Right atrium auricular region (tissue), 2 donors: ENCODE results near the gene SF3B1. TPM values are rescaled to one million over a fixed set of nuclear protein-coding genes. Genes with fewer than 3 reads are reported as not detected.
"Not testable (repeated sequence)": the region's sequence is repeated elsewhere in the genome, so short reads cannot be mapped to it uniquely, and the experiment has no call there.

Experiments
- DNase-seq: peaks from one replicate; pipeline ENCODE4 v3.0.0-alpha.2; 2019; ENCODE audit warnings: low spot score
- H3K27ac ChIP-seq, 2 donors: fragments of 200-600 bp; sonication (generic); 1 replicate in 1 of 2; 2 replicates in 1 of 2; pipeline ENCODE4 v1.5.1; 2016 to 2019
- H3K27me3 ChIP-seq, 2 donors: fragments of 200-600 bp; sonication (generic); one replicate each; pipeline versions ENCODE4 v1.5.1 to v1.6.0; 2017 to 2019
- H3K36me3 ChIP-seq: fragments of 200-600 bp; sonication (generic); one replicate; pipeline ENCODE4 v1.5.1; 2016
- H3K4me1 ChIP-seq, 2 donors: fragments of 200-600 bp; sonication (generic); one replicate each; pipeline versions ENCODE4 v1.5.1 to v1.6.0; 2017 to 2019
- H3K4me3 ChIP-seq, 2 donors: fragments of 200-600 bp; sonication (generic); 1 replicate in 1 of 2; 2 replicates in 1 of 2; pipeline ENCODE4 v1.5.1; 2017 to 2019; ENCODE audit warnings: mild to moderate bottlenecking in 1 of 2, moderate library complexity in 1 of 2
- H3K9me3 ChIP-seq, 2 donors: fragments of 200-600 bp; sonication (generic); one replicate each; pipeline ENCODE4 v1.5.1; 2019
- total RNA-seq, 2 donors: library from RNA; depleted of rRNA; stranded (reverse); fragments of >200 nt; gene quantifications; one replicate each; pipeline ENCODE4 v1.1.0, GENCODE V29; 2016
- TF ChIP-seq, protein P1 (sequence below), 2 donors: fragments of 200-600 bp; sonication (generic); IDR thresholded peaks; one replicate each; pipeline ENCODE4 v1.5.1; 2019; ENCODE audit warnings: antibody characterized with exemption in 2 of 2

SF3B1 gene
- total RNA-seq, 2 donors from 2014 or later: 103 to 128 TPM

DNA sequence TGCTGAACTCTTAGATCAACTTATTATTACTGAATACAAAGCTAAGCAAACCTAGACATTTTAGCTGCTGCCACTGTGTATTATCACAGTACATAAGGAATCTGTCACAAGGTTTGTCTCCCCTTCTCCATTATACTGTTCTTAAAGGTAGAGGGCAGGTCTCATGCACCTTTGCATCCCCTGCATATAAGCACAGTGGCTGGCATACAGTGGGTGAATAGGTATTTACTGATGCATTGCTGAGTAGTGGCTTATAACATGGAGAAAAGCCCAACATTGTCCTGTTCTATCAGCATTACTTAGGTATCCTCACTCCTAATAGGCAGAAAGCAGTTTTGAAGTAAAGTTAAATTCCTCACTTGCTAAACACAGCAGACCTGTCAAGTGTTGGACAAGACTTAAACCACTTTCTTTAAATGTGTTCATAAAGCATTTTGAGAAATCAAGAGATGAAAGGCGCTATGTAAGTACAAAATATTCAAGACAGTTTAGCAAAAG, 43.6 kb downstream of the SF3B1 start:
- Histone ChIP-seq H3K27me3 (no peaks in the 10 kb centered on the region), H3K4me1 (no peaks in the 10 kb centered on the region), H3K4me3 (no peak overlapping the region), H3K9me3 (no peaks in the 10 kb centered on the region), H3K36me3 (peaks cover 53% of the 10 kb centered on the region), H3K27ac (no peak overlapping the region)
- TF ChIP-seq, protein P1, sequence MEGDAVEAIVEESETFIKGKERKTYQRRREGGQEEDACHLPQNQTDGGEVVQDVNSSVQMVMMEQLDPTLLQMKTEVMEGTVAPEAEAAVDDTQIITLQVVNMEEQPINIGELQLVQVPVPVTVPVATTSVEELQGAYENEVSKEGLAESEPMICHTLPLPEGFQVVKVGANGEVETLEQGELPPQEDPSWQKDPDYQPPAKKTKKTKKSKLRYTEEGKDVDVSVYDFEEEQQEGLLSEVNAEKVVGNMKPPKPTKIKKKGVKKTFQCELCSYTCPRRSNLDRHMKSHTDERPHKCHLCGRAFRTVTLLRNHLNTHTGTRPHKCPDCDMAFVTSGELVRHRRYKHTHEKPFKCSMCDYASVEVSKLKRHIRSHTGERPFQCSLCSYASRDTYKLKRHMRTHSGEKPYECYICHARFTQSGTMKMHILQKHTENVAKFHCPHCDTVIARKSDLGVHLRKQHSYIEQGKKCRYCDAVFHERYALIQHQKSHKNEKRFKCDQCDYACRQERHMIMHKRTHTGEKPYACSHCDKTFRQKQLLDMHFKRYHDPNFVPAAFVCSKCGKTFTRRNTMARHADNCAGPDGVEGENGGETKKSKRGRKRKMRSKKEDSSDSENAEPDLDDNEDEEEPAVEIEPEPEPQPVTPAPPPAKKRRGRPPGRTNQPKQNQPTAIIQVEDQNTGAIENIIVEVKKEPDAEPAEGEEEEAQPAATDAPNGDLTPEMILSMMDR (IDR thresholded peaks at IDR 0.05): no peak
- DNase-seq: no peak

- Histone ChIP-seq H3K4me3 (no peak overlapping the region), H3K27me3 (no peaks in the 10 kb centered on the region), H3K4me1 (no peaks in the 10 kb centered on the region), H3K27ac (no peak overlapping the region), H3K9me3 (no peaks in the 10 kb centered on the region), H3K36me3 (peaks cover 31% of the 10 kb centered on the region)
- TF ChIP-seq, protein P1 (IDR thresholded peaks at IDR 0.05): no peak
- DNase-seq: no peak
Measured at GRCh38 chr2:197388866-197389587, 45.8 kb downstream of the SF3B1 start.

GRCh38 chr2:197387179-197387578, 47.6 kb downstream of the SF3B1 start:
- no peaks in the 10 kb centered on the region for H3K27me3 ChIP-seq
- H3K4me3 ChIP-seq: no peak overlapping the region
- H3K4me1 ChIP-seq: no peaks in the 10 kb centered on the region
- H3K27ac ChIP-seq: no peak overlapping the region
- no peaks in the 10 kb centered on the region for H3K9me3 ChIP-seq
- TF ChIP-seq, protein P1 (IDR thresholded peaks at IDR 0.05): no peak
- peaks cover 12% of the 10 kb centered on the region for H3K36me3 ChIP-seq
- DNase-seq: no peak

DNA sequence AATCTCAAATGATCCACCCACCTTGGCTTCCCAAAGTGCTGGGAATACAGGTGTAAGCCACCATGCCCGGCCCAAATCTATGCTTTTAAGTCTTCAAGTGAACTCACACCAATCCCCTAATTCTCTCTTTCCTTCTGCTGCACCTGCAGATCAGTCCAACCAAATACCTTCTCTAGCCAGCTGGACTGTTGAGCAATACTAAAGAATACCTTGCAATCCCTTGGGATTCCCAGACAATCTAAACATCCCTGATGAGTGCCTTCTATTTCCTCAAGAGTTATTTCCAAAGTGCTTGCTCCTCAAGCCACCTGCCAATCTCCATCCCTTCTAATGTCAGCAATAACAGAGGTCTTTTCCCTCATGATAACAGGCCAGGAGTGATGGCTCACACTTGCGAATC, 48.6 kb downstream of the SF3B1 start:
- Histone ChIP-seq H3K4me3 (no peak overlapping the region), H3K27me3 (no peaks in the 10 kb centered on the region), H3K27ac (no peak overlapping the region), H3K9me3 (no peaks in the 10 kb centered on the region), H3K4me1 (no peaks in the 10 kb centered on the region), H3K36me3 (peaks cover 3% of the 10 kb centered on the region)
- TF ChIP-seq, protein P1 (IDR thresholded peaks at IDR 0.05): no peak
- DNase-seq: no peak

- H3K9me3 ChIP-seq: no peaks in the 10 kb centered on the region
- H3K4me3 ChIP-seq: no peak overlapping the region
- H3K36me3 ChIP-seq: no peaks in the 10 kb centered on the region
- no peaks in the 10 kb centered on the region for H3K27me3 ChIP-seq
- DNase-seq: no peak
- TF ChIP-seq, protein P1 (IDR thresholded peaks at IDR 0.05): no peak
- peaks cover 0 to under 1% of the 10 kb centered on the region in 2 donors for H3K4me1 ChIP-seq
- no peak overlapping the region for H3K27ac ChIP-seq
Measured at GRCh38 chr2:197383825-197384224, 51.0 kb downstream of the SF3B1 start.

DNA sequence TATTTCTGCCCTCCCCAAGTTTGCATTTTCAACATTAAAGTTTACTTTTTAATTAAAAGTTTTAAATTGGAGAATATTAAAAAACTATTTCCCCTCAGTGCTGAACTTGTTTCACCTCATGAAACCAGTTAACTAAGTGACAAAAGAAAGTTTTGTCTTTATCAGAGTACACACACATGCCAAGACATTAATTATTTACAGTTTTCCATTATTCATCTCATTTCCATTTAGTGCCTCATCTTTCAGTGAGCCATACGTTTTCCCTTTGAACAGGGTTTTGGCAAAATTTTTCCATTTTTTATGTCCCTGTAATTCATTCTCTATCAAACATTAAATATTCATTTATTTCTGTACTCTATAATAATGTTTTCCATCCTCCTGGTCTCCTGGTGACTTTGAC, 53.2 kb downstream of the SF3B1 start:
- Histone ChIP-seq H3K36me3 (no peaks in the 10 kb centered on the region), H3K27me3 (no peaks in the 10 kb centered on the region), H3K9me3 (no peaks in the 10 kb centered on the region), H3K4me3 (no peak overlapping the region), H3K27ac (no peak overlapping the region), H3K4me1 (peaks cover 0 to 7% of the 10 kb centered on the region in 2 donors)
- TF ChIP-seq, protein P1 (IDR thresholded peaks at IDR 0.05): no peak
- no peak for DNase-seq

DNA sequence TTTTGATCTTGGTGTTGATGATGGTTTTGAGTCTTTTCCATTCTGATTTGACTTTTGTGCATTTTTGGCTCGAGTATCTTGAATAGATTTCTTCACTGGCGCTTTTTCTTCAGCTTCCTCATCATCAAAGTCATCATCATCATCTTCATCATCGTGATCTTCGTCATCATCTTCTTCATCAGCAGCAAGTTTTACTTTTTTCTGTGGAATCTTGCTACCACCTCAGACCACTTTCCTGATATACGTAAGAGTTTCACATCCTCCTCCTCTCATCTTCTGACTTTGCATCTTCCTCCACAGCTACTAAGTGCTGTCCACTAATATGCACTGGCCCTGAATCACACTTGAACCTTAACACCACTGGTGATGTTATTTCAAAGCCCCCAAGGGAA, 54.9 kb downstream of the SF3B1 start:
- H3K4me1 ChIP-seq, DNase-seq, H3K27ac ChIP-seq, H3K9me3 ChIP-seq, H3K36me3 ChIP-seq, H3K4me3 ChIP-seq, H3K27me3 ChIP-seq: not testable (repeated sequence)

DNA sequence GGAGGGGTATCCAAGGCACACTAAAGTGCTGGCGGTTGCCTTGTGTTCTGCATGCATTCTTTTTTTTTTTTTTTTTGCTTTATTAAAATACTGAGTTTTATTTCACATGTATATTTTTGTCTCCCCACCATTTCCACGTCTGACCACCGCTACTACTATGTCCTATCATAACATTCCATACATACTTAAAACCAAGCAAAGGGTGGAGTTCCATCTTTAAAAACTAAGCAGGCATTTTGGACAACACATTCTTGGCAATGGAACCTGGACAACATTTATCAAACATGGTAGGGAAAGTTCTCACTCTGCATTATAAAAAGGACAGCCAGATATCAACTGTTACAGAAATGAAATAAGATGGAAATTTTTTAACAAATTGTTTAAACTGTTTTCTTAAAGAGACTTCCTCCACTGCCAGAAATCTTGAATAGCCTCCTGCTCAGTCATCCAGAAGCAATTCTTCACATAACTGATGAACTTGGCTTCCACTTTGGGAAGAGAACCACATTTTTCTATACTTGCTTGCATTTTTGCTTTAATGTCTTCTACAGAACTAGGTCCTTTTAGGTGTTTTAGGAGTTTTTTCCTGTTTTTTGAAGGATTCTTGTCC, 55.4 kb downstream of the SF3B1 start:
- H3K36me3 ChIP-seq, H3K4me1 ChIP-seq, H3K9me3 ChIP-seq, DNase-seq, H3K27ac ChIP-seq, H3K27me3 ChIP-seq, H3K4me3 ChIP-seq: not testable (repeated sequence)
